ENCODE data around the gene OLFML1.

DNA sequence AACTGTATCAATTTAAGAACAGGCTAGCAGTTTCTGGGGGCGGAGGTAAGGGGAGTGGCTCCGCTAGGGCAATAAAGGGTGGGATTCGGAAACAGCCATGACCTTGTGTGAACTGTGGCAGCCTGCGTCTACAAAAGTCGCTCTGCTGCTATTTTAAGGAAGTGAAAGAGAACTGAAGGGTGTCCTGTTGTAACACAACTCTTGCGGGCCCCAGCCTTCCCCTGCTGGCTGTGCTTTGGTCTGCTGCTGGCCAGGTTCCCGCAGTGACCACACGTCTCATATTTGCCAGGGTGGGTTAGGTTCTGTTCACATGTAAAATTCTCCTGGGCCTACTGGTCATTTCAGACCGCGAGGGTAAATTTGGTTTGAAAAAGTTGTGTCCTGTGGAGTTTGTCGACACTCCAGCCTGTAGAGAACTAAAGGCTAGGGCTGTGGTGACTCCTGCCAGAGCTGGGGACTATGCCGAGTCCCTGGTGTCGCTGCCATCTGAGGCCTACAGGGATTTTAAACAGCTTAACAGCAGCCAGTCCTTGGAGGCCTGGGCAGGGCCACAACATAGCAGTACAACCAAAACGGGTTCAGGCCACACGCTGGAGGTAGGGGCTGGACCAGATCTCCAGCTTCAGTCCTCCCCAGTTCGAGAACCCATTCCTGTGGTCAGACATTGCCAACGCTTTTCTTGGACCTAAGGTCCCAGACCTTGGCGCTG lies 27.4 kb downstream of the OLFML1 start:
- TF ChIP-seq POLR2A (IDR thresholded peaks at IDR 0.05; ENCODE audit: low read length) (no peak), GATA1 (IDR thresholded peaks at IDR 0.05; ENCODE audit: low read depth, low read length) (no peak)
